ENCODE results near the gene GAS7.

DNA sequence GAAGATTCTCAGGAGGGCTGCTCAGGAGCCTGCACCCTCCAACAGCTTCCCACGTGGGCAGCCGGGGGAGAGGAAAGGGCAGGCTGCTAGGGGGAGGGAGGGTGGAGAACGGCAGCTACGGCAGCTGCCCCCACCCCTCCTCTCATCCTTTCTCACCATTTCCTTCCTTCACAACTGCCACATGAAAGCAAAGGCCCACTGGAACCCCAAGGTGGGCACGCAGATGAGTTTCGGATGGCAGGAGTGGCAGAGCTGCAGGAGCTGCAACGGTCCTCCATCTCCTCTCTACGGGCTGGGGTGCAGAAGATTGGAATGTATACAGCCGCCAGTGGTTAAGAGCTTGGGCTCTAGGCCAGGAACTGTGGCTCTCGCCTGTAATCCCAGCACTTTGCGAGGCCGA is 77.7 kb downstream of the GAS7 start:
- TF ChIP-seq, protein P1, sequence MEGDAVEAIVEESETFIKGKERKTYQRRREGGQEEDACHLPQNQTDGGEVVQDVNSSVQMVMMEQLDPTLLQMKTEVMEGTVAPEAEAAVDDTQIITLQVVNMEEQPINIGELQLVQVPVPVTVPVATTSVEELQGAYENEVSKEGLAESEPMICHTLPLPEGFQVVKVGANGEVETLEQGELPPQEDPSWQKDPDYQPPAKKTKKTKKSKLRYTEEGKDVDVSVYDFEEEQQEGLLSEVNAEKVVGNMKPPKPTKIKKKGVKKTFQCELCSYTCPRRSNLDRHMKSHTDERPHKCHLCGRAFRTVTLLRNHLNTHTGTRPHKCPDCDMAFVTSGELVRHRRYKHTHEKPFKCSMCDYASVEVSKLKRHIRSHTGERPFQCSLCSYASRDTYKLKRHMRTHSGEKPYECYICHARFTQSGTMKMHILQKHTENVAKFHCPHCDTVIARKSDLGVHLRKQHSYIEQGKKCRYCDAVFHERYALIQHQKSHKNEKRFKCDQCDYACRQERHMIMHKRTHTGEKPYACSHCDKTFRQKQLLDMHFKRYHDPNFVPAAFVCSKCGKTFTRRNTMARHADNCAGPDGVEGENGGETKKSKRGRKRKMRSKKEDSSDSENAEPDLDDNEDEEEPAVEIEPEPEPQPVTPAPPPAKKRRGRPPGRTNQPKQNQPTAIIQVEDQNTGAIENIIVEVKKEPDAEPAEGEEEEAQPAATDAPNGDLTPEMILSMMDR (IDR thresholded peaks at IDR 0.05; ENCODE audit: low read length), result no peak
- TF ChIP-seq EZH2 (IDR thresholded peaks at IDR 0.05; ENCODE audit: borderline replicate concordance, low read length), result no peak
